B cell (primary cell): ENCODE measurements around the gene BCL3. TPM values are rescaled to one million over a fixed set of nuclear protein-coding genes. Genes with fewer than 3 reads are reported as not detected.

Source experiments
- ATAC-seq: fragments of 200-7000 bp; cut with Tn5 transposase; one replicate; pipeline ENCODE4 v1.10.0; 2021; ENCODE audit warnings: low read depth, mild to moderate bottlenecking, moderate number of reproducible peaks, moderate library complexity
- CTCF ChIA-PET: fragments of 350-600 bp; sonication (Branson Sonifier 250); formaldehyde crosslinking; loops from one replicate; lab custom pipeline; 2021; ENCODE audit warnings: antibody characterized with exemption, inconsistent platforms; lab: Charles Lee
- POLR2A ChIA-PET: fragments of 350-600 bp; sonication (Branson Sonifier 250); formaldehyde crosslinking; loops from one replicate; lab custom pipeline; 2021; ENCODE audit warnings: antibody characterized with exemption; lab: Charles Lee
- DNase-seq: peaks from one replicate; pipeline ENCODE4 v3.0.0; 2013
- H2AFZ ChIP-seq: 2 replicates; pipeline ENCODE4 v1.6.1; 2012; ENCODE audit warnings: mild to moderate bottlenecking, low read depth, low read length; ENCODE audit not compliant: insufficient read depth, poor library complexity, severe bottlenecking
- H3K27ac ChIP-seq, 2 donors: 1 replicate in 1 of 2; 2 replicates in 1 of 2; pipeline ENCODE4 v1.5.1; 2012 to 2013; ENCODE audit warnings: low read length in 2 of 2, mild to moderate bottlenecking in 2 of 2, moderate library complexity in 1 of 2
- H3K27me3 ChIP-seq, 4 experiments: fragments of 200-600 bp in 1 of 4; sonication (generic) in 1 of 4; replicated peaks in 1 of 4; 1 replicate in 2 of 4; 2 replicates in 2 of 4; pipeline versions ENCODE4 v1.6.1 to v1.7.0; 2013 to 2016; ENCODE audit warnings: low read length in 3 of 4, mild to moderate bottlenecking in 2 of 4, mixed read lengths in 1 of 4, moderate library complexity in 1 of 4; ENCODE audit not compliant: insufficient read depth in 4 of 4, control insufficient read depth in 3 of 4; ENCODE audit errors: control extremely low read depth in 1 of 4
- H3K36me3 ChIP-seq, 2 experiments: replicated peaks in 1 of 2; 1 replicate in 1 of 2; 2 replicates in 1 of 2; pipeline versions ENCODE4 v1.6.1 to v1.7.1; 2013; ENCODE audit warnings: low read length in 1 of 2; ENCODE audit not compliant: insufficient read depth in 2 of 2, control insufficient read depth in 1 of 2; ENCODE audit errors: control extremely low read depth in 1 of 2, extremely low read depth in 1 of 2
- H3K4me1 ChIP-seq, 2 donors: fragments of 200-600 bp in 1 of 2; sonication (generic) in 1 of 2; 1 replicate in 1 of 2; 2 replicates in 1 of 2; pipeline versions ENCODE4 v1.5.1 to v1.6.1; 2013 to 2017; ENCODE audit warnings: low read length in 2 of 2; ENCODE audit not compliant: control insufficient read depth in 2 of 2, insufficient read depth in 2 of 2
- H3K4me2 ChIP-seq: replicated peaks from 2 replicates; pipeline ENCODE3; 2012; ENCODE audit warnings: mild to moderate bottlenecking, low read depth, low read length; ENCODE audit not compliant: poor library complexity, severe bottlenecking
- H3K4me3 ChIP-seq, 5 experiments: fragments of 200-600 bp in 1 of 5; sonication (generic) in 1 of 5; 1 replicate in 3 of 5; 2 replicates in 2 of 5; pipeline versions ENCODE4 v1.5.1 to v1.7.0; 2011 to 2016; ENCODE audit warnings: low read length in 4 of 5, mild to moderate bottlenecking in 4 of 5, low read depth in 2 of 5, control low read depth in 1 of 5, moderate library complexity in 1 of 5; ENCODE audit not compliant: insufficient read depth in 1 of 5; ENCODE audit errors: control extremely low read depth in 1 of 5, extremely low read depth in 1 of 5
- H3K79me2 ChIP-seq: fragments of 200-600 bp; sonication (generic); one replicate; pipeline ENCODE4 v1.6.0; 2016; ENCODE audit warnings: low read length; ENCODE audit not compliant: control insufficient read depth, insufficient read depth
- H3K9ac ChIP-seq: fragments of 200-600 bp; sonication (generic); 2 replicates; pipeline ENCODE4 v1.6.1; 2017; ENCODE audit warnings: mild to moderate bottlenecking, low read length, moderate library complexity
- H3K9me3 ChIP-seq, 3 donors: one replicate each; pipeline versions ENCODE4 v1.6.1 to v1.7.1; 2013; ENCODE audit warnings: low read length in 2 of 3; ENCODE audit not compliant: control insufficient read depth in 2 of 3, insufficient read depth in 1 of 3; ENCODE audit errors: control extremely low read depth in 1 of 3
- H4K20me1 ChIP-seq: 2 replicates; pipeline ENCODE4 v1.6.0; 2012; ENCODE audit warnings: mild to moderate bottlenecking, low read length; ENCODE audit not compliant: insufficient read depth, control insufficient read depth, poor library complexity, severe bottlenecking
- H3K27ac Mint-ChIP-seq: one replicate; pipeline ENCODE4 v1.8.0; 2021; ENCODE audit warnings: mixed read lengths
- H3K27me3 Mint-ChIP-seq: one replicate; pipeline ENCODE4 v1.8.0; 2021; ENCODE audit warnings: mixed read lengths
- H3K4me1 Mint-ChIP-seq: one replicate; pipeline ENCODE4 v1.8.0; 2021; ENCODE audit warnings: mixed read lengths
- H3K4me3 Mint-ChIP-seq: one replicate; pipeline ENCODE4 v1.8.0; 2021; ENCODE audit warnings: mixed read lengths
- H3K9me3 Mint-ChIP-seq: one replicate; pipeline ENCODE4 v1.8.0; 2022; ENCODE audit warnings: mixed read lengths; ENCODE audit not compliant: insufficient read depth
- EZH2 ChIP-seq: IDR thresholded peaks from 2 replicates; pipeline ENCODE4 v1.6.1; 2012; ENCODE audit warnings: borderline replicate concordance, low read depth, mild to moderate bottlenecking, moderate library complexity, low read length; ENCODE audit not compliant: insufficient read depth, poor library complexity, severe bottlenecking
- WGBS: methylation state at CpG from one replicate; pipeline ENCODE4 v1.1.5; 2013; ENCODE audit warnings: missing lambda C conversion rate; ENCODE audit not compliant: insufficient coverage; 5-methylcytosine and 5-hydroxymethylcytosine counted together
- intact Hi-C: fragments of 100-400 bp; cut with micrococcal nuclease; formaldehyde crosslinking; loops from one replicate; pipeline ENCODE4 v1.10.0; 2022
- polyA plus RNA-seq: library from polyadenylated mRNA; depleted of rRNA; stranded (reverse); fragments of >200 nt; gene quantifications from 2 replicates; pipeline ENCODE4 v1.2.3, GENCODE V29; 2012
- total RNA-seq, 2 donors: library from RNA; stranded (reverse); fragments of 120-200 nt in 1 of 2; gene quantifications; 1 replicate in 1 of 2; 2 replicates in 1 of 2; pipeline versions ENCODE4 v1.2.3 to v1.2.4, GENCODE V29; 2013 to 2022
- TF ChIP-seq, protein P1 (sequence below): fragments of 200-600 bp; IDR thresholded peaks from one replicate; pipeline ENCODE4 v1.8.0; 2022; ENCODE audit warnings: antibody characterized with exemption, mild to moderate bottlenecking

The BCL3 gene
- total and polyA plus RNA-seq, 2 donors (not counting 1 experiment from before 2014, with no cell fraction given), result 52.3 to 147 TPM

DNA sequence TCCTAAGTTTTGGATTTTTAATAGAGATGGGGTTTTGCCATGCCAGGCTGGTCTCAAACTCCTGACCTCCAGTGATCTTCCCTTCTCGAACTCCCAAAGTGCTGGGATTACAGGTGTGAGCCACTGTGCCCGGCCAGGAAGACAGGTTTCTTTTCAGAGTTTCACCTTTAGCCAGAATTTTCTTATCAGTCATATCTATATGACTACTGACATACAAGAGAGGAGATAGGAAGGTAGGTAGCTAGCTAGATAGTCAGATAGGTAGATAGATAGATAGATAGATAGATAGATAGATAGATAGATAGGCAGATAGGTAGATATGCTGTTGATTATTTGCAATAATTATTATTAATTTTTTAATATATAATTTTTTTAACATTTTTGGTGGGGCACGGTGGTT, 36.8 kb downstream of the BCL3 start:
- DNase-seq, result no peak
- intact Hi-C loops, result loop anchor here (10.0 kb wide), 1 partner anchor 550 kb away; no protein-coding TSS in a partner anchor

DNA sequence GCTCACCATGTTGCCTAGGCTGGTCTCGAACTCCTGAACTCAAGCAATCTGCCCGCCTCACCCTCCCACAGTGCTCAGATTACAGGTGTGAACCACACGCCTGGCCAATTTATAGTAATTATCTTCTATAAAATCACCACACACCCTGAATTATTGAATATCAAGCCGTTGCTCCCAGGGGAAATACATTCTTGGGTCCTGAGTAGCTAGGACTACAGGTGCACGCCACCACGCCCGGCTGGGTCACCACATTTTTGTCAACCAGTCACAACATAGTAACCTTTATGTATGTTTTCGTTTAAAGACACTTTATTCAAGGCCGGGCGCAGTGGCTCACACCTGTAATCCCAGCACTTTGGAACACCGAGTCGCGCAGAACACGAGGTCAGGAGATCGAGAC, 37.5 kb downstream of the BCL3 start:
- H3K9ac ChIP-seq, result no peak overlapping the region
- no peaks in the 10 kb centered on the region for H3K79me2 ChIP-seq
- TF ChIP-seq EZH2, result no peak
- TF ChIP-seq, protein P1, sequence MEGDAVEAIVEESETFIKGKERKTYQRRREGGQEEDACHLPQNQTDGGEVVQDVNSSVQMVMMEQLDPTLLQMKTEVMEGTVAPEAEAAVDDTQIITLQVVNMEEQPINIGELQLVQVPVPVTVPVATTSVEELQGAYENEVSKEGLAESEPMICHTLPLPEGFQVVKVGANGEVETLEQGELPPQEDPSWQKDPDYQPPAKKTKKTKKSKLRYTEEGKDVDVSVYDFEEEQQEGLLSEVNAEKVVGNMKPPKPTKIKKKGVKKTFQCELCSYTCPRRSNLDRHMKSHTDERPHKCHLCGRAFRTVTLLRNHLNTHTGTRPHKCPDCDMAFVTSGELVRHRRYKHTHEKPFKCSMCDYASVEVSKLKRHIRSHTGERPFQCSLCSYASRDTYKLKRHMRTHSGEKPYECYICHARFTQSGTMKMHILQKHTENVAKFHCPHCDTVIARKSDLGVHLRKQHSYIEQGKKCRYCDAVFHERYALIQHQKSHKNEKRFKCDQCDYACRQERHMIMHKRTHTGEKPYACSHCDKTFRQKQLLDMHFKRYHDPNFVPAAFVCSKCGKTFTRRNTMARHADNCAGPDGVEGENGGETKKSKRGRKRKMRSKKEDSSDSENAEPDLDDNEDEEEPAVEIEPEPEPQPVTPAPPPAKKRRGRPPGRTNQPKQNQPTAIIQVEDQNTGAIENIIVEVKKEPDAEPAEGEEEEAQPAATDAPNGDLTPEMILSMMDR, result no peak
- no peak overlapping the region for H3K4me3 ChIP-seq
- Mint-ChIP-seq H3K27ac (no peak overlapping the region), H3K4me1 (peaks cover 5% of the 10 kb centered on the region), H3K9me3 (no peaks in the 10 kb centered on the region), H3K27me3 (peaks cover 16% of the 10 kb centered on the region), H3K4me3 (no peak overlapping the region)
- POLR2A ChIA-PET, result no interaction called here
- intact Hi-C loops, result loop anchor here (10.0 kb wide), 1 partner anchor 549 kb away; no protein-coding TSS in a partner anchor
- WGBS, result 90% methylated on average over 12 of the region's 15 CpGs
- DNase-seq, result no peak
- no peak overlapping the region for H3K27ac ChIP-seq
- CTCF ChIA-PET, result interaction anchor here (1.2 to 5.6 kb wide), 3 partner anchors 15 to 547 kb away, joined by 4 to 32 read pairs (median 26); no protein-coding TSS in a partner anchor
- H3K4me1 ChIP-seq, result peaks cover 0 to 6% of the 10 kb centered on the region in 2 donors
- H3K36me3 ChIP-seq, result no peaks in the 10 kb centered on the region
- no peak overlapping the region for H2AFZ ChIP-seq
- H3K4me2 ChIP-seq, result no peak overlapping the region
- H3K27me3 ChIP-seq, result no peaks in the 10 kb centered on the region
- no peaks in the 10 kb centered on the region for H3K9me3 ChIP-seq
- no peaks in the 10 kb centered on the region for H4K20me1 ChIP-seq
- ATAC-seq, result no peak

More for the DNA sequence above, 36.8 kb downstream of the BCL3 start:
- Histone ChIP-seq H3K79me2 (no peaks in the 10 kb centered on the region), H3K9ac (no peak overlapping the region), H2AFZ (no peak overlapping the region), H3K4me3 (no peak overlapping the region), H3K4me2 (no peak overlapping the region), H3K9me3 (no peaks in the 10 kb centered on the region), H3K36me3 (no peaks in the 10 kb centered on the region), H3K4me1 (peaks cover 0 to 6% of the 10 kb centered on the region in 2 donors), H3K27ac (no peak overlapping the region), H4K20me1 (no peaks in the 10 kb centered on the region), H3K27me3 (no peaks in the 10 kb centered on the region)
- CTCF ChIA-PET, result interaction anchor here (1.1 to 5.6 kb wide), 4 partner anchors 14 to 463 kb away, joined by 3 to 32 read pairs (median 15); no protein-coding TSS in a partner anchor
- 100% methylated on average over 1 of the region's 3 CpGs for WGBS
- TF ChIP-seq EZH2, result no peak
- TF ChIP-seq, protein P1, result no peak
- Mint-ChIP-seq H3K27me3 (peaks cover 16% of the 10 kb centered on the region), H3K4me1 (peaks cover 5% of the 10 kb centered on the region), H3K9me3 (no peaks in the 10 kb centered on the region), H3K4me3 (no peak overlapping the region), H3K27ac (no peak overlapping the region)
- no peak for ATAC-seq
- POLR2A ChIA-PET, result no interaction called here
